Loucy (cell line): Measurements from ENCODE around the gene SNCG.

Source experiments
- H2AFZ ChIP-seq: fragments of 200-600 bp; sonication (generic); 2 replicates; pipeline ENCODE4 v1.6.0; 2016; ENCODE audit warnings: antibody characterized with exemption, mild to moderate bottlenecking, low read length, moderate library complexity
- H3F3A ChIP-seq: fragments of 200-600 bp; 2 replicates; pipeline ENCODE4 v1.6.0; 2016; ENCODE audit warnings: antibody characterized with exemption, low read depth, mild to moderate bottlenecking
- H3K27me3 ChIP-seq: fragments of 200-600 bp; sonication (generic); 2 replicates; pipeline ENCODE4 v1.6.1; 2014; ENCODE audit warnings: low read length, mild to moderate bottlenecking; ENCODE audit not compliant: insufficient read depth, poor library complexity, severe bottlenecking
- H3K36me3 ChIP-seq: fragments of 200-600 bp; sonication (generic); 2 replicates; pipeline ENCODE4 v1.6.1; 2016; ENCODE audit warnings: low read length; ENCODE audit not compliant: insufficient read depth
- H3K4me1 ChIP-seq: fragments of 200-600 bp; sonication (generic); 2 replicates; pipeline ENCODE4 v1.5.1; 2014; ENCODE audit warnings: low read length, mild to moderate bottlenecking; ENCODE audit not compliant: insufficient read depth, poor library complexity, severe bottlenecking
- H3K4me2 ChIP-seq: fragments of 200-600 bp; sonication (generic); 2 replicates; pipeline ENCODE4 v1.6.0; 2014; ENCODE audit warnings: antibody characterized with exemption, low read length, low read depth, mild to moderate bottlenecking; ENCODE audit not compliant: poor library complexity, severe bottlenecking
- H3K4me3 ChIP-seq: fragments of 200-600 bp; sonication (generic); 2 replicates; pipeline ENCODE4 v1.5.1; 2014; ENCODE audit warnings: low read length, mild to moderate bottlenecking, mixed read lengths; ENCODE audit not compliant: poor library complexity, severe bottlenecking
- H3K79me2 ChIP-seq: fragments of 200-600 bp; sonication (generic); 2 replicates; pipeline ENCODE4 v1.6.1; 2014; ENCODE audit warnings: low read length; ENCODE audit not compliant: insufficient read depth
- H3K9ac ChIP-seq: fragments of 200-600 bp; sonication (generic); 2 replicates; pipeline ENCODE4 v1.6.0; 2014; ENCODE audit warnings: mild to moderate bottlenecking, low read depth, low read length, moderate library complexity; ENCODE audit not compliant: poor library complexity, severe bottlenecking
- H3K9me2 ChIP-seq: fragments of 200-600 bp; sonication (generic); replicated peaks from 2 replicates; pipeline ENCODE4 v1.6.1; 2016; ENCODE audit warnings: low read depth, low read length, mixed read lengths
- H3K9me3 ChIP-seq: fragments of 200-600 bp; sonication (generic); 2 replicates; pipeline ENCODE4 v1.6.1; 2014; ENCODE audit warnings: mild to moderate bottlenecking, antibody characterized with exemption, low read length, low read depth; ENCODE audit not compliant: insufficient read depth
- H4K20me1 ChIP-seq: fragments of 200-600 bp; sonication (generic); 2 replicates; pipeline ENCODE4 v1.6.0; 2014; ENCODE audit warnings: antibody characterized with exemption, low read length, mild to moderate bottlenecking; ENCODE audit not compliant: insufficient read depth, poor library complexity, severe bottlenecking
- EZH2phosphoT487 ChIP-seq: fragments of 200-600 bp; IDR thresholded peaks from 2 replicates; pipeline ENCODE4 v1.6.1; 2018; ENCODE audit warnings: antibody characterized with exemption, mild to moderate bottlenecking, moderate library complexity, borderline replicate concordance
- TF ChIP-seq, protein P1 (sequence below): fragments of 200-600 bp; sonication (generic); conservative IDR thresholded peaks from 2 replicates; pipeline ENCODE4 v1.5.1; 2014; ENCODE audit warnings: mild to moderate bottlenecking, antibody characterized with exemption, low read length

Gene SNCG

DNA sequence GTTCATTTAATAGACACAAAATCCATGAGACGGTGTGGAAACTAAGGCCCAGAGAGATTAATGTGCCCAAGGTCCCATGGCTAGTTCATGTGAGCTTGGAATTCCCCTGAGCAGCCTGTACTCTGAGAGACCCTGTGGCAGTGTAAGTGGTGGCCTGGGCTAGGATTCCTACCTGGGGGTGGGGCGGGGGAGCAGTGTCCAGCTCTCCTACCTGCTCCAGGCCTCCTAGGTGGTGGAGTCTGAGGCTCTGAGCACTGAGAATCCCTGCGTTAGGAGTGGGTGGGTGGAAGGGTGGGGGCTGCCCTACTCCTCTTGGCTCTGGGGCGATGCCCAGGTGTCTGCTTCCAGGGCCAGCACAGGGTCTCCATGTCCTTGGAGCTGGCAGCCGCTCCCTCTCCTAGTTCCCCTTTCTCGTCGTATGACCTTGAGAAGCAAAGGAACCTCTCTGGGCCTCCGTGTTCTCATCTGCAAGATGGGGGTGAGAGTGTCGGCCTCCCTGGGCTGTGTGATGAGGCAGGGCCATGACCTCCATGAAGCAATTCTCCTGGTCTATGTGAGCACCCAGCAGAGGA is 2.5 kb downstream of the SNCG start:
- no peaks in the 10 kb centered on the region for H3K9me2 ChIP-seq
- no peak overlapping the region for H3K9ac ChIP-seq
- no peaks in the 10 kb centered on the region for H3K27me3 ChIP-seq
- no peaks in the 10 kb centered on the region for H3K36me3 ChIP-seq
- H3K4me3 ChIP-seq = no peak overlapping the region
- TF ChIP-seq, protein P1, sequence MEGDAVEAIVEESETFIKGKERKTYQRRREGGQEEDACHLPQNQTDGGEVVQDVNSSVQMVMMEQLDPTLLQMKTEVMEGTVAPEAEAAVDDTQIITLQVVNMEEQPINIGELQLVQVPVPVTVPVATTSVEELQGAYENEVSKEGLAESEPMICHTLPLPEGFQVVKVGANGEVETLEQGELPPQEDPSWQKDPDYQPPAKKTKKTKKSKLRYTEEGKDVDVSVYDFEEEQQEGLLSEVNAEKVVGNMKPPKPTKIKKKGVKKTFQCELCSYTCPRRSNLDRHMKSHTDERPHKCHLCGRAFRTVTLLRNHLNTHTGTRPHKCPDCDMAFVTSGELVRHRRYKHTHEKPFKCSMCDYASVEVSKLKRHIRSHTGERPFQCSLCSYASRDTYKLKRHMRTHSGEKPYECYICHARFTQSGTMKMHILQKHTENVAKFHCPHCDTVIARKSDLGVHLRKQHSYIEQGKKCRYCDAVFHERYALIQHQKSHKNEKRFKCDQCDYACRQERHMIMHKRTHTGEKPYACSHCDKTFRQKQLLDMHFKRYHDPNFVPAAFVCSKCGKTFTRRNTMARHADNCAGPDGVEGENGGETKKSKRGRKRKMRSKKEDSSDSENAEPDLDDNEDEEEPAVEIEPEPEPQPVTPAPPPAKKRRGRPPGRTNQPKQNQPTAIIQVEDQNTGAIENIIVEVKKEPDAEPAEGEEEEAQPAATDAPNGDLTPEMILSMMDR = no peak
- TF ChIP-seq EZH2phosphoT487 = no peak
- H3K4me2 ChIP-seq = no peak overlapping the region
- H3K4me1 ChIP-seq = peaks cover 6% of the 10 kb centered on the region
- H3K9me3 ChIP-seq = no peaks in the 10 kb centered on the region
- no peaks in the 10 kb centered on the region for H4K20me1 ChIP-seq
- no peaks in the 10 kb centered on the region for H3F3A ChIP-seq
- H2AFZ ChIP-seq = no peak overlapping the region; the same call in 1 of the 2 replicates
- H3K79me2 ChIP-seq = no peaks in the 10 kb centered on the region

DNA sequence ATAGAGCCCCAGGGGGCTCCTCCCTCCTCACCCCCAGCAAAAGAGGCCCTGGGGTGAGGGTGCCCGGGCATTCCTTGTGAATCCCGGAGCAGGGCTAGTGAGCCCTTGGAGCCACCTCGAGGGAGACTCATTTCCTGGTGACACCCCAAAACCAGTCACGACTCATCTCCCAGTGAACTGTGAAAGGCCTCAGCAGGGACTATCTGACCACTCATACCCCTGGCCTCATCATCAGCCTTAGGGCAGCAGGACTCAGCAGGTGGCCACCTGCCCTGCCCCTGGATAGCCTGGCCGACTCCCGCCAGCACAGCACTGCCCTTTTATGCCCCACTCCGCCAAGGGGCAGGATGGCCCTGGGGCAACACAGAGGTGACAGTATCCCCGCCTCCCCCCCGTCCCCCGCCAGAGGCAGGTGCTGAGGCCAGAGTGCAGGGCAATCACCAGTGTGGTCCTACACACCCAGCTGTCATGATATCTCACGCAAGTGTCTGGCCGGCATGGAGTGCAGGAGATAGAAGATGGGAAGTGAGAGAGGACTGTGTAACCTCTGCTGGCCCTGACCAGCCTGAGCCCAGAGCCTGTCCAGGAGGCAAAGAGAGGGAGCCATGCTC is 3.2 kb downstream of the SNCG start:
- no peaks in the 10 kb centered on the region for H3K9me2 ChIP-seq
- H3K79me2 ChIP-seq = no peaks in the 10 kb centered on the region
- H4K20me1 ChIP-seq = no peaks in the 10 kb centered on the region
- TF ChIP-seq EZH2phosphoT487 = no peak
- TF ChIP-seq, protein P1 = no peak
- no peak overlapping the region for H3K9ac ChIP-seq
- H3K4me1 ChIP-seq = peaks cover 8% of the 10 kb centered on the region
- H3K27me3 ChIP-seq = no peaks in the 10 kb centered on the region
- H3F3A ChIP-seq = no peaks in the 10 kb centered on the region
- no peaks in the 10 kb centered on the region for H3K36me3 ChIP-seq
- H3K4me3 ChIP-seq = no peak overlapping the region
- no peak overlapping the region for H2AFZ ChIP-seq
- H3K4me2 ChIP-seq = no peak overlapping the region
- H3K9me3 ChIP-seq = no peaks in the 10 kb centered on the region

GRCh38 chr10:86962136-86962980 is 4.0 kb downstream of the SNCG start:
- Histone ChIP-seq H3K36me3 (no peaks in the 10 kb centered on the region), H3K4me1 (peaks cover 11% of the 10 kb centered on the region), H3K9me3 (no peaks in the 10 kb centered on the region), H3K4me3 (no peak overlapping the region), H3K27me3 (no peaks in the 10 kb centered on the region), H3F3A (no peaks in the 10 kb centered on the region), H4K20me1 (no peaks in the 10 kb centered on the region), H3K79me2 (no peaks in the 10 kb centered on the region), H3K9ac (no peak overlapping the region), H3K4me2 (no peak overlapping the region), H3K9me2 (no peaks in the 10 kb centered on the region), H2AFZ (no peak overlapping the region)
- TF ChIP-seq EZH2phosphoT487 = no peak
- TF ChIP-seq, protein P1 = no peak
